ENCODE measurements around the gene NEMP1.

NEMP1 gene

DNA sequence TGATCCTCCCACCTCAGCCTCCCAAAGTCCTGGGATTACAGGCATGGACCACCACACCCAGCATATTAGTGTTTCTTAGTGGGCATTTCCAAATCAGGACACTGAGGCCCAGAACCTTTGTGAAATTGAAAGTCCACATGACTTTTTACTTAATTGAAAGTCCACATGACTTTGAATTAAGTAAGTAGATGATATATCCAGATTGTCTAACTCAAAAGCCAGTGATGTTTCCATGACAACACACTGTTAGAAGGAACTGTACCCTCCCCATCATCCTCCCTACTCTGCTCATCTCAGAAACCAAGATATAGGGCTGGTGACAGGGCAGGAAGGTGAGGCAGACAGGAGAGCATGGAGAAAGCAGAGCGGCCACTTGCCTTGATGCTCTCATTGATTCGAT is 35.9 kb downstream of the NEMP1 start:
- H3K27ac ChIP-seq (replicated peaks; ENCODE audit: low read length): no peak overlapping the region
- no peaks in the 10 kb centered on the region for H3K36me3 ChIP-seq (replicated peaks in 1 of 2; ENCODE audit: control insufficient read depth in 2 of 2, insufficient read depth in 2 of 2, low read length in 2 of 2)
- H2AK5ac ChIP-seq (ENCODE audit: low read depth, low read length): no peak overlapping the region
- H3K9ac ChIP-seq (ENCODE audit: low read depth, low read length, poor library complexity): no peak overlapping the region
- H3K79me1 ChIP-seq (ENCODE audit: low read depth, low read length): no peaks in the 10 kb centered on the region
- DNase-seq (ENCODE audit: low spot score): no peak
- no peak overlapping the region for H3K18ac ChIP-seq (ENCODE audit: low read length)
- H2AFZ ChIP-seq (ENCODE audit: low read length): no peak overlapping the region
- no peak overlapping the region for H3K23ac ChIP-seq (ENCODE audit: low read depth, low read length, poor library complexity)
- no peak overlapping the region for H4K8ac ChIP-seq (ENCODE audit: low read depth, low read length)
- H2BK12ac ChIP-seq (ENCODE audit: low read length): no peak overlapping the region
- H2BK5ac ChIP-seq (ENCODE audit: low read length): no peak overlapping the region
- H3K4me3 ChIP-seq (ENCODE audit: low read length in 2 of 2): no peak overlapping the region
- no peak overlapping the region for H4K91ac ChIP-seq (ENCODE audit: low read depth, low read length, poor library complexity)
- peaks cover 0 to 73% (median 0%) of the 10 kb centered on the region in 3 experiments for H3K27me3 ChIP-seq (ENCODE audit: control insufficient read depth in 3 of 3, insufficient read depth in 3 of 3, low read depth in 1 of 3, low read length in 3 of 3)
- H3K9me3 ChIP-seq (replicated peaks in 1 of 2; ENCODE audit: control insufficient read depth in 2 of 2, insufficient read depth in 1 of 2, low read depth in 1 of 2, low read length in 2 of 2): no peaks in the 10 kb centered on the region
- H3K4me2 ChIP-seq (ENCODE audit: insufficient read depth, low read length, poor library complexity, severe bottlenecking): no peak overlapping the region
- no CpG with 5 or more reads among the region's 2 CpGs for WGBS, 2 donors (ENCODE audit: extremely low coverage in 2 of 2, insufficient read length in 2 of 2, insufficient replicate concordance in 1 of 2)
- no peak overlapping the region for H3K14ac ChIP-seq (ENCODE audit: low read length)
- no peak overlapping the region for H3K4ac ChIP-seq (ENCODE audit: low read length)
- H2BK15ac ChIP-seq (ENCODE audit: low read length): no peak overlapping the region
- H3K4me1 ChIP-seq (ENCODE audit: control insufficient read depth in 2 of 2, insufficient read depth in 1 of 2, low read depth in 1 of 2, low read length in 2 of 2): no peaks in the 10 kb centered on the region
- no peak overlapping the region for H2BK120ac ChIP-seq (ENCODE audit: low read depth, low read length)

- WGBS, 2 donors (ENCODE audit: extremely low coverage in 2 of 2, insufficient read length in 2 of 2, insufficient replicate concordance in 1 of 2): no CpG with 5 or more reads among the region's 2 CpGs
- H3K4me2 ChIP-seq (ENCODE audit: insufficient read depth, low read length, poor library complexity, severe bottlenecking): no peak overlapping the region
- H4K91ac ChIP-seq (ENCODE audit: low read depth, low read length, poor library complexity): no peak overlapping the region
- no peak overlapping the region for H2BK5ac ChIP-seq (ENCODE audit: low read length)
- H3K79me1 ChIP-seq (ENCODE audit: low read depth, low read length): no peaks in the 10 kb centered on the region
- H2BK120ac ChIP-seq (ENCODE audit: low read depth, low read length): no peak overlapping the region
- peaks cover 0 to 78% (median 0%) of the 10 kb centered on the region in 3 experiments for H3K27me3 ChIP-seq (ENCODE audit: control insufficient read depth in 3 of 3, insufficient read depth in 3 of 3, low read depth in 1 of 3, low read length in 3 of 3)
- H2AFZ ChIP-seq (ENCODE audit: low read length): no peak overlapping the region
- no peaks in the 10 kb centered on the region for H3K9me3 ChIP-seq (replicated peaks in 1 of 2; ENCODE audit: control insufficient read depth in 2 of 2, insufficient read depth in 1 of 2, low read depth in 1 of 2, low read length in 2 of 2)
- H3K4me1 ChIP-seq (ENCODE audit: control insufficient read depth in 2 of 2, insufficient read depth in 1 of 2, low read depth in 1 of 2, low read length in 2 of 2): peaks cover 0 to 1% of the 10 kb centered on the region in 2 donors
- H2BK15ac ChIP-seq (ENCODE audit: low read length): no peak overlapping the region
- no peak overlapping the region for H2AK5ac ChIP-seq (ENCODE audit: low read depth, low read length)
- no peak overlapping the region for H3K9ac ChIP-seq (ENCODE audit: low read depth, low read length, poor library complexity)
- DNase-seq (ENCODE audit: low spot score): no peak
- no peak overlapping the region for H3K14ac ChIP-seq (ENCODE audit: low read length)
- H3K27ac ChIP-seq (replicated peaks; ENCODE audit: low read length): no peak overlapping the region
- no peak overlapping the region for H2BK12ac ChIP-seq (ENCODE audit: low read length)
- H3K23ac ChIP-seq (ENCODE audit: low read depth, low read length, poor library complexity): no peak overlapping the region
- no peak overlapping the region for H3K4me3 ChIP-seq (ENCODE audit: low read length in 2 of 2)
- H3K18ac ChIP-seq (ENCODE audit: low read length): no peak overlapping the region
- no peaks in the 10 kb centered on the region for H3K36me3 ChIP-seq (replicated peaks in 1 of 2; ENCODE audit: control insufficient read depth in 2 of 2, insufficient read depth in 2 of 2, low read length in 2 of 2)
- H4K8ac ChIP-seq (ENCODE audit: low read depth, low read length): no peak overlapping the region
- H3K4ac ChIP-seq (ENCODE audit: low read length): no peak overlapping the region
Observed at GRCh38 chr12:57040750-57041149, 37.8 kb downstream of the NEMP1 start.

DNA sequence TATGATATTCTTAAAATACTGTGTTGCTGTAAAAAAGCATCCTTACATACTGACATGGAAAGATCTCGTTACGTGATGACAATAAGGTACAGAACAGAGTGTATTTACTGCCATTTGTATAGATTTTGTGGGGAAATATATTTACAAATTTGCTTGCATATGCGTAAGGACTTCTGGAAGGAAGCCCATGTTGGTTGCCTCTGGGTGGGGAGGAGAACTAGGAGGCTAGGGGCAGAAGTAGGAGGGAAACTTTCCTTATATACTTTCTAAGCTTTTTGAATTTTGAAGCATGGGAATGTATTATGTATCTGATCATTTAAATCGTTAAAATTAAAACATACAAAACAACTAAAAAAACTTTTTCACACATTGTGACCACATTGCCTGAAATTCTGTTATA is 38.4 kb downstream of the NEMP1 start:
- H3K9ac ChIP-seq (ENCODE audit: low read depth, low read length, poor library complexity): no peak overlapping the region

GRCh38 chr12:57039016-57039798 is 39.4 kb downstream of the NEMP1 start:
- Histone ChIP-seq H3K9me3 (replicated peaks in 1 of 2; ENCODE audit: control insufficient read depth in 2 of 2, insufficient read depth in 1 of 2, low read depth in 1 of 2, low read length in 2 of 2) (no peaks in the 10 kb centered on the region), H3K4ac (ENCODE audit: low read length) (no peak overlapping the region), H3K23ac (ENCODE audit: low read depth, low read length, poor library complexity) (no peak overlapping the region), H3K79me1 (ENCODE audit: low read depth, low read length) (no peaks in the 10 kb centered on the region), H4K8ac (ENCODE audit: low read depth, low read length) (no peak overlapping the region), H3K36me3 (replicated peaks in 1 of 2; ENCODE audit: control insufficient read depth in 2 of 2, insufficient read depth in 2 of 2, low read length in 2 of 2) (no peaks in the 10 kb centered on the region), H2BK15ac (ENCODE audit: low read length) (no peak overlapping the region), H2AK5ac (ENCODE audit: low read depth, low read length) (no peak overlapping the region), H3K27me3 (ENCODE audit: control insufficient read depth in 3 of 3, insufficient read depth in 3 of 3, low read depth in 1 of 3, low read length in 3 of 3) (peaks cover 0 to 80% (median 0%) of the 10 kb centered on the region in 3 experiments), H3K14ac (ENCODE audit: low read length) (no peak overlapping the region), H3K4me2 (ENCODE audit: insufficient read depth, low read length, poor library complexity, severe bottlenecking) (no peak overlapping the region), H2BK120ac (ENCODE audit: low read depth, low read length) (no peak overlapping the region), H2BK5ac (ENCODE audit: low read length) (no peak overlapping the region), H3K18ac (ENCODE audit: low read length) (no peak overlapping the region), H3K9ac (ENCODE audit: low read depth, low read length, poor library complexity) (no peak overlapping the region), H2AFZ (ENCODE audit: low read length) (no peak overlapping the region), H3K27ac (replicated peaks; ENCODE audit: low read length) (no peak overlapping the region), H3K4me3 (ENCODE audit: low read length in 2 of 2) (no peak overlapping the region), H4K91ac (ENCODE audit: low read depth, low read length, poor library complexity) (no peak overlapping the region), H2BK12ac (ENCODE audit: low read length) (no peak overlapping the region), H3K4me1 (ENCODE audit: control insufficient read depth in 2 of 2, insufficient read depth in 1 of 2, low read depth in 1 of 2, low read length in 2 of 2) (peaks cover 0 to 1% of the 10 kb centered on the region in 2 donors)
- WGBS, 2 donors (ENCODE audit: extremely low coverage in 2 of 2, insufficient read length in 2 of 2, insufficient replicate concordance in 1 of 2): no CpG with 5 or more reads among the region's 9 CpGs
- no peak for DNase-seq (ENCODE audit: low spot score)

More for the DNA sequence above, 38.4 kb downstream of the NEMP1 start:
- Histone ChIP-seq H3K4me3 (ENCODE audit: low read length in 2 of 2) (no peak overlapping the region), H2BK5ac (ENCODE audit: low read length) (no peak overlapping the region), H3K4ac (ENCODE audit: low read length) (no peak overlapping the region), H3K27me3 (ENCODE audit: control insufficient read depth in 3 of 3, insufficient read depth in 3 of 3, low read depth in 1 of 3, low read length in 3 of 3) (peaks cover 0 to 78% (median 0%) of the 10 kb centered on the region in 3 experiments), H3K9me3 (replicated peaks in 1 of 2; ENCODE audit: control insufficient read depth in 2 of 2, insufficient read depth in 1 of 2, low read depth in 1 of 2, low read length in 2 of 2) (no peaks in the 10 kb centered on the region), H3K23ac (ENCODE audit: low read depth, low read length, poor library complexity) (no peak overlapping the region), H2AFZ (ENCODE audit: low read length) (no peak overlapping the region), H3K4me1 (ENCODE audit: control insufficient read depth in 2 of 2, insufficient read depth in 1 of 2, low read depth in 1 of 2, low read length in 2 of 2) (peaks cover 0 to 1% of the 10 kb centered on the region in 2 donors), H2BK12ac (ENCODE audit: low read length) (no peak overlapping the region), H2AK5ac (ENCODE audit: low read depth, low read length) (no peak overlapping the region), H3K4me2 (ENCODE audit: insufficient read depth, low read length, poor library complexity, severe bottlenecking) (no peak overlapping the region), H3K14ac (ENCODE audit: low read length) (no peak overlapping the region), H3K27ac (replicated peaks; ENCODE audit: low read length) (no peak overlapping the region), H4K8ac (ENCODE audit: low read depth, low read length) (no peak overlapping the region), H2BK15ac (ENCODE audit: low read length) (no peak overlapping the region), H3K18ac (ENCODE audit: low read length) (no peak overlapping the region), H4K91ac (ENCODE audit: low read depth, low read length, poor library complexity) (no peak overlapping the region), H2BK120ac (ENCODE audit: low read depth, low read length) (no peak overlapping the region), H3K79me1 (ENCODE audit: low read depth, low read length) (no peaks in the 10 kb centered on the region), H3K36me3 (replicated peaks in 1 of 2; ENCODE audit: control insufficient read depth in 2 of 2, insufficient read depth in 2 of 2, low read length in 2 of 2) (no peaks in the 10 kb centered on the region)
- DNase-seq (ENCODE audit: low spot score): no peak
- no CpG with 5 or more reads among the region's 4 CpGs for WGBS, 2 donors (ENCODE audit: extremely low coverage in 2 of 2, insufficient read length in 2 of 2, insufficient replicate concordance in 1 of 2)
